Activated CD8-positive, alpha-beta T cell treated with anti-CD3 and anti-CD28 coated beads, Interleukin-2, amount 10 ng/mL, durations not matched to agents 7 days and 5 days (primary cell): ENCODE data around the gene PLAAT1. TPM values are rescaled to one million over a fixed set of nuclear protein-coding genes. Genes with fewer than 3 reads are reported as not detected.

Source experiments
- ATAC-seq: fragments of 150-1000 bp; cut with Tn5 transposase; one replicate; pipeline ENCODE4 v1.10.0; 2021; ENCODE audit warnings: moderate library complexity
- CTCF ChIA-PET: fragments of 350-600 bp; sonication (Branson Sonifier 250); formaldehyde crosslinking; loops from one replicate; lab custom pipeline; 2021; ENCODE audit warnings: antibody characterized with exemption; lab: Charles Lee
- POLR2A ChIA-PET: fragments of 350-600 bp; sonication (Branson Sonifier 250); formaldehyde crosslinking; loops from one replicate; lab custom pipeline; 2021; ENCODE audit warnings: antibody characterized with exemption; lab: Charles Lee
- DNase-seq: peaks from one replicate; pipeline ENCODE4 v3.0.0-alpha.2; 2020
- H3K27ac Mint-ChIP-seq: one replicate; pipeline ENCODE4 v1.8.0; 2021; ENCODE audit warnings: mild to moderate bottlenecking, mixed read lengths
- H3K27me3 Mint-ChIP-seq: one replicate; pipeline ENCODE4 v1.8.0; 2021; ENCODE audit warnings: low read depth, mixed read lengths
- H3K36me3 Mint-ChIP-seq: one replicate; pipeline ENCODE4 v1.8.0; 2021; ENCODE audit warnings: low read depth, mixed read lengths
- H3K4me1 Mint-ChIP-seq: one replicate; pipeline ENCODE4 v1.8.0; 2021; ENCODE audit warnings: low read depth, mixed read lengths
- H3K4me3 Mint-ChIP-seq: one replicate; pipeline ENCODE4 v1.8.0; 2021; ENCODE audit warnings: mild to moderate bottlenecking, mixed read lengths
- H3K9me3 Mint-ChIP-seq: one replicate; pipeline ENCODE4 v1.8.0; 2022; ENCODE audit warnings: mixed read lengths; ENCODE audit not compliant: insufficient read depth
- total RNA-seq, 2 experiments: library from RNA; stranded (reverse); gene quantifications; one replicate each; pipeline ENCODE4 v1.2.3, GENCODE V29; 2021

The PLAAT1 gene
- total RNA-seq, 2 experiments from 2014 or later = not detected

GRCh38 chr3:193314161-193314560 lies 73.1 kb downstream of the PLAAT1 start:
- POLR2A ChIA-PET = no interaction called here

DNA sequence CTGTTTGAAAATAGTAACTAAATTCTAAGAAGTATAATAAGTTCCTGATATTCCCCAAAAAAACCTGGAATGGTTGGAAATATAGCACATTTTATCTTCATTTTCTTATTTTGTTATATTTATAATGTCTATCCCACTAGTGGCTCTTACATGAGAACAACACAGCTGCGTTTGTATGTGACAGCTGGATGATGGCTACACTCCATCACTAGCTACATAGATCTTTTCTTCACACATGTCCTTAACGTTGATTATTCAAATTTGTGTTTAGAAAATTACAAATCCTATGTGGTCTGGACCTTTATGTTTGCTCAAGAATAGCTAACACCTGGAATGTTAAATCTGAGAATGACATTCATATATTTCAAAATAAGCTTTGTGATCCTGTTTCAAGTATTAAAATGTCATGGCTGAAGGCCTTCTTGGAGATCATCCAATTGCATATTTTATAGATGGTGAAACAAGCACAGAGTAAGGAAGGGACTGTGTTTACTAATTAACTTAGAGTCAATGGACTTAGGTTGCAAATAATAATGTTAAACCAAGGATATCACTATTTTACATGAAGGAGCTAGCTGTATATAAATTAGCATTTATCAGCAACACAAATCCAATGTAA lies 76.8 kb downstream of the PLAAT1 start:
- H3K4me1 Mint-ChIP-seq = no peaks in the 10 kb centered on the region
- no peak for DNase-seq
- H3K27me3 Mint-ChIP-seq = no peaks in the 10 kb centered on the region
- H3K36me3 Mint-ChIP-seq = no peaks in the 10 kb centered on the region
- no peak overlapping the region for H3K27ac Mint-ChIP-seq
- H3K9me3 Mint-ChIP-seq = no peaks in the 10 kb centered on the region
- ChIA-PET CTCF (no interaction called here), POLR2A (no interaction called here)
- ATAC-seq = no peak
- no peak overlapping the region for H3K4me3 Mint-ChIP-seq

More at GRCh38 chr3:193314161-193314560, 73.1 kb downstream of the PLAAT1 start:
- H3K27me3 Mint-ChIP-seq = no peaks in the 10 kb centered on the region
- no peaks in the 10 kb centered on the region for H3K9me3 Mint-ChIP-seq
- no peaks in the 10 kb centered on the region for H3K36me3 Mint-ChIP-seq
- no peak overlapping the region for H3K4me3 Mint-ChIP-seq
- H3K4me1 Mint-ChIP-seq = no peaks in the 10 kb centered on the region
- CTCF ChIA-PET = no interaction called here
- no peak for ATAC-seq
- no peak for DNase-seq
- H3K27ac Mint-ChIP-seq = no peak overlapping the region

Other genes starting within 250 kb of the PLAAT1 start
- gene ATP13A5, start 137.5 kb downstream of the PLAAT1 start, total RNA-seq = not detected